Hematopoietic multipotent progenitor cell treated with erythropoietin and hydrocortisone succinate and interleukin-3 and kit ligand, for 8 days (in vitro differentiated cells): ENCODE data around the gene HS6ST3.

Experiments used
- DNase-seq: peaks from one replicate; pipeline ENCODE4 v3.0.0-alpha.2; 2015

The HS6ST3 gene

GRCh38 chr13:96673825-96674224 lies 583.9 kb downstream of the HS6ST3 start:
- DNase-seq = no peak

DNA sequence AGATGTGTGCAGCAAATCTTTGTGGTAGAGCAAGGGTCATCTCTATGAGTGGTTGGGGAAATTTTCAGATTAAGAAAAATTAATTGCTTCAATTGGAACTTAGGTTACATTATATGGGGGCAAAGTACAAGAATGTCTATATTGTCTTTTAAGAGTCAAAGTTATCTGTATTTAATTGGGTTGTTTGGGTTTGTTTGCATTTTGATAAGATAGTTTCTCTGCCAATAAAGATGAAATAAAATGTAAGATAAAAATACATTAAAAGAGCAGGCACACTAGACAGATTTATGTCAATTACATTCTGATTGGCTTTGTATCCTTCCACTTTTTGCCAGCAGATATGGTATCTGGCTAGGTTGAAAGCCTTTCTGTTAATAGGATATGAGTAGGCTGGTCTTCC lies 587.1 kb downstream of the HS6ST3 start:
- DNase-seq = no peak

GRCh38 chr13:96678801-96679200 lies 588.9 kb downstream of the HS6ST3 start:
- no peak for DNase-seq

- DNase-seq = no peak
Observed at GRCh38 chr13:96680898-96681297, 591.0 kb downstream of the HS6ST3 start.

DNA sequence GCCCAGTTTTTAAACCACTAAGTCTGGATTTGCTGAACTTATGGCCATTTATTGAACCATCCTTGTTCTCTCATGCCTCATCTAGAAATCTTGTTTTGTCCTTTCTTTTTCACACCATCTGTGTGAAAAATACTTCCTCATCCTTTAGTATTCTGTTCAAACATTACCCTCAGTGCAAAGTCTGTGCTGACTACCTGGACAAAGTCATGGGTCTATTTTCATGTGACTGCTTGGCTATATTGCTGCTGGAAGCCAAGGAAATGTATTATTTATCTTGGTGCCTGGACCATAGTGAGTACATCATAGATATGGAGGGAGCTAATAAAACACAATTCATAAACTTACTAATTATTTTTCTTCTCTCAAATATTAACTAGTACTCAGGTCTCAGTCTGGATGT lies 591.9 kb downstream of the HS6ST3 start:
- DNase-seq = no peak

GRCh38 chr13:96684469-96684868 lies 594.6 kb downstream of the HS6ST3 start:
- no peak for DNase-seq

GRCh38 chr13:96684907-96685306 lies 595.0 kb downstream of the HS6ST3 start:
- DNase-seq = no peak

- no peak for DNase-seq
Observed at GRCh38 chr13:96686286-96686685, 596.4 kb downstream of the HS6ST3 start.

DNA sequence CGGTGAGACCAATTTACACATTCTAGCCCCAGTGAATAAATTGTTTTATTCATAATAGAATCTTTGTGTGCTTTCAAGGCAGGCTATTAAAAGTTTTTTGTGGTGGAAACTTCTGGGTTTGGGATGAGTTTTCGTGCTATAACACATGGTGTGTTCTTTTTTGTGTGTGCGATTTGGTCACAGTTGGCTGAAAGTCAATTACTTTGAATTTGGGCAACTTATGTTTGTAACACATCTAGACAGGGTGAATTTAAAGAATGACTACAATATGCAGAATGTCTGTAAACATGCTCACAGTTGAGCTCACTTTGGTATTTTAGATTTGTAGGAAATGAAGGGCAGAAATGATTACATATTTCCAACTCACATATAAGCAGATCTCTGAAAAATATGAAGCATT lies 597.3 kb downstream of the HS6ST3 start:
- no peak for DNase-seq

GRCh38 chr13:96690998-96691397 lies 601.1 kb downstream of the HS6ST3 start:
- DNase-seq = no peak

DNA sequence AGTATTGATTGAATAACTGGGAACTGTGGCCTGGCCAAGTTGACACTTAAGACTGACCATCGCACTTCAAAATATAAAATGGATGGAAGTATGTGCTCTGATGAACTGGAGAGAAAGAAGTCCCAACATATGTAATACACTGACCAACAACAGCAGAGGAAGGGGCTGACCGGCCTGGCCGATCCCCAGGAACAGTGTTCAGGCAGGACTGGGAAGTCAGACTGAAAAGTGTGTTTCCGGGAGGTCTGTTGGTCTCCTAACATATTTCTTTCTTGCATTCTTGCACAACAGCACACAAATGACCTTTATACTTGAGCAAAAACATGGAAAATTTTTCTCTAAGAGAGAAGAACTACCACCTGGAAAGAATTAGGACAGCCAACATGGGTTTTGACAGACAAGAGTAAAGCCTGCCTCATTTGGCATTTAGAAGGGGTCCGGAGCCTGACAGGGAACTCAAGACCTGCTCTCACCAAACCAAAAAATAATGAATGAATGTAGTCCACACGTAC lies 606.5 kb downstream of the HS6ST3 start:
- no peak for DNase-seq

DNA sequence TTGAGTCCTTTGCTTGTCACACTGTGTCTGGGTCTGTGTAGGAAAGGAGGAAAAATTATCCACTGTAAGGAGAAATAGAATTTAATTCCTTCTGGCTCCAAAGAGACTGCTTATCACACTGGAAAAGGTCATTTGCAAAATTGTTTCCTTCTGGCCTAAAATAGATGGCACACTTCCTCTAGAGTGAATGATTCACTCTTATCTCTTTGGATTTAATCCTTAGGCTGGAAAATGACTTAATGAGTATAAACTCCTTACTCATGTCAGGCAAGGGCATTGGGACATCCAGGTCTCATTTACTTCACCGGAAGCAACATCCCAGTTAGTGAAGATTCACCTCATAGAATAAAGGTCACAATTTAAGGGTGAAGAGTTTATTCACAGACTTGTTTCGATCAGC lies 610.8 kb downstream of the HS6ST3 start:
- DNase-seq = no peak

DNA sequence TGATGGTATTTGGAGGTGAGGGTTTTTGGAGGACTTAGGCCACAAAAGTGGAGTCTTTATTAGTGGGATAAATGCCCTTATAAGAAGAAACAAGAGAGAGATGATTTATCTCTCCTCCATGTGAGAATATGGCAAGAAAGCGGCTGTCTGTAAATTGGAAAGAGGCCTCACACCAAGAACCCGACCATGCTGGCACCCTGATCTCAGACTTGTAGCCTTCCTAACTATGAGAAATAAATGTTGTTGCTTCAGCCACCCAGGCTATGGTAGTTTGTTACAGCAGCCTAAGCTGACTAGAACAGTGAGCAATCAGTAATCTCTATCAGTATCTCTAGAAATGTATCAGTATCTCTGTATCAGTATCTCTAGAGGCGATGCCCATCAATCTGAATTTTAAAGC lies 617.2 kb downstream of the HS6ST3 start:
- no peak for DNase-seq

DNA sequence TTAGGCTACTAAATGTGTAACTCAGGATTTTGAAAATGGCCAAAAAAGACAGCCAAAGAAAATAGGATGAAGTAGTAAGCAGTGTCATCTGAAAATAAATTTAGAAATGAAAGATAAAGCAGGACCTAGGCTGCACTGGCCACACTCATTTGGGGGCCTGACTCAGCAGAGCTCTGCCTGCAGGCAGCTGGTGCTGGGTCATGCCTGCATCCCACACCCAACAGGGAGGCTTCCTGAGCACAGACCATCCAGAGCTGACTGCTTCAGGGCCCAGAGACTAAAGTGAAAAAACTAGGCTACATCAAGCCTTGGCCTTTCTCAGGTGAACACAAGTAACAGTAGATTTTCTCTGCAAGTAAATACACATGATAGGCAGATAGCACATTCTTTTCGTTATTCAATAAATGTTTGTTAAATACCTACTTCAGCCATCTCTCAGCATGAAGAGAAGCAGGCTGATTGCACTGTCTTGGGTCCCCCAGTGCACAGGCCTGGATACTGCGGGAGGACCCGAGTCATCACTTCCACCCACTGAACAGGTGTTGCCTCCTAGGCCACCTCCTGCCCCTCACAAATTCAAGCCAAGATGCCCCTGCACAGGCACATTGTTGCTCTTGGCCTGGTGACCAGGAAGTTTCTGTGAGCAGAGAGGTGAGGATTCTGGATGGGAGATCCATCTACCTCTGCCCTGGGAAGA lies 620.4 kb downstream of the HS6ST3 start:
- DNase-seq = no peak

GRCh38 chr13:96720446-96720845 lies 630.5 kb downstream of the HS6ST3 start:
- no peak for DNase-seq

- no peak for DNase-seq
Observed at GRCh38 chr13:96726651-96727050, 636.7 kb downstream of the HS6ST3 start.

DNA sequence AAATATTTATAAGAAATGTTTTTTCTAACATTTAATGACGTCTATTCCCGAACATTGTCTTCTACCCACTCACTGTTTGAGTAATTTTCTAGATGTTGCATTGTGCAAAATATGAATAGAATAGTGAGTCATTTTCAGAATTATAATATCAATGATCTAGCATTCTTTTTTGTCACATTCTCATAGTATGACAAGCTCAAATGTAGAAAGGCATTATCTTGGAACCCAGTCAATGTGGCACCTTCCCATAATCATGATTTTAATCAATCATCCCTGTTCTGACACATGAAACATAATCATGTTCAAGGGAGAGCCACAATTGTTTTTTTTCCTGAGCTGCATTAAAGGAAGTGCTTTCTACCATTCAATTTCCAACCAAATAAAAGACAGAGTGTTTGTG lies 638.6 kb downstream of the HS6ST3 start:
- no peak for DNase-seq

GRCh38 chr13:96730676-96731075 lies 640.8 kb downstream of the HS6ST3 start:
- DNase-seq = no peak

DNA sequence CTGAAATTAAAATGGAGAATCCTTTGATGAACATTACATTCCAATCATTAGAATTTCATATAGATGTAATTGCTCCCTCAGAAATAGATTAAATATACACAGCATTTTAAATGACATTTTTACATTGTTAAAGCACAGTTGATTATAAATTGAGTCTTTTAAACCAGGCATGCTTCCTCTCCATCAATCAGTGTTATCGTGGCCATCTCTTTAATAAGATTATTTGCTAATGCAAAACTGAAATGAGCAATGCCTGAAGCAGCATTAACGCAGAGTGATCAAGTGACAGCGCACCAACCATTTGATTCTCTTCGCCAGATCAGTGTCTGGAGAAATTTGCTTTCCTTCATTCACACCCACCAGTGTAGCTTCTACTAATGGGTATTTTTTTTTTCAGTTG lies 644.6 kb downstream of the HS6ST3 start:
- no peak for DNase-seq

- DNase-seq = no peak
Observed at GRCh38 chr13:96741779-96742178, 651.9 kb downstream of the HS6ST3 start.

- DNase-seq = no peak
Observed at GRCh38 chr13:96743296-96744089, 653.6 kb downstream of the HS6ST3 start.

DNA sequence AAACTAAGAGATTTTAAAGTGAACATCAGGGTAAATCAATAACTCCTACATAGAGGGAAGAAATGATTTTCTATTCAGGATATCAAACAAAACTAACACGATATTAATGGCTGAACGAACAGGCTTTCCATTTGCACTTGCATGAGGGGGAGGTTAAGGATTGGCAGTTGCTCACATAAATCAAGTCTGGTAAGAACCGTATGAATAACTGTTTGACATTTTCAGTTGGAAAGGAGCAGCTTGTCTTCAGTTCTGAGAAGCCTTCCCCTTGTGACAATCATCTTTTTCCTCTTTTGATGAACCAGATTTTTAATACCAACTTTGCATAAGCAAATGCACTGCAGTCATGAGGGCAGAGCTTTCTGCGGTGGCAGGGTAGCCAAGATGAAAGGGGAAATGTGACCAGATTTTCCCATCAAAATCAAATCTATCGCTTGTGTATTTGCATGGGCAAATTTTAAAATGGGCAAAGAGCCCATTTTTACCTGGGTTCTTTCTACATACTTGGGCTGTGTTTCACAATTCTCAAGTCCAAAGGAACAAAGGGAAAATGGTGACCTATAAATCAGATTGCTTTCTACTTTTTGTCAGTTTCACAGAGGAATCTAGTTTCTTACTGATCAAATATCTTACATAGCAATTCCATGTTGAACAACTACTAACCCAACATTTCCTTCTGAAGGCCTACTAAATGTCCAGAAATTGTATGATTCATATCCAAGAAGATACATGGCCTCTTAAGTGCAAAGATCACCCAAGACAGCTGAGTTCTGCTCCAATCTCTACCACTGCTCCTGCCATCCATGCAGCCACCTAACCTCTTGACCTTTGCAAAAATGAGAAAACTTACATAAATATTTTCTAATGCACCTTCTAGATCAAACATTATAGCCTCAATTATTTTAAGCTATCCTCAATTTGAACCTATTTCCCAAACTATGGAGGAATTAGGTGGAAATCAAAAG lies 654.7 kb downstream of the HS6ST3 start:
- no peak for DNase-seq

- no peak for DNase-seq
Observed at GRCh38 chr13:96746886-96747285, 657.0 kb downstream of the HS6ST3 start.
